CD4-positive, alpha-beta T cell treated with Interleukin-6 at 100 ng/mL for 8 hours (primary cell): Measurements from ENCODE around the gene ARMH1.

Experiments
- DNase-seq: peaks from one replicate; pipeline ENCODE4 v3.0.0-alpha.2; 2020; ENCODE audit warnings: mixed read lengths, low spot score

The ARMH1 gene

DNA sequence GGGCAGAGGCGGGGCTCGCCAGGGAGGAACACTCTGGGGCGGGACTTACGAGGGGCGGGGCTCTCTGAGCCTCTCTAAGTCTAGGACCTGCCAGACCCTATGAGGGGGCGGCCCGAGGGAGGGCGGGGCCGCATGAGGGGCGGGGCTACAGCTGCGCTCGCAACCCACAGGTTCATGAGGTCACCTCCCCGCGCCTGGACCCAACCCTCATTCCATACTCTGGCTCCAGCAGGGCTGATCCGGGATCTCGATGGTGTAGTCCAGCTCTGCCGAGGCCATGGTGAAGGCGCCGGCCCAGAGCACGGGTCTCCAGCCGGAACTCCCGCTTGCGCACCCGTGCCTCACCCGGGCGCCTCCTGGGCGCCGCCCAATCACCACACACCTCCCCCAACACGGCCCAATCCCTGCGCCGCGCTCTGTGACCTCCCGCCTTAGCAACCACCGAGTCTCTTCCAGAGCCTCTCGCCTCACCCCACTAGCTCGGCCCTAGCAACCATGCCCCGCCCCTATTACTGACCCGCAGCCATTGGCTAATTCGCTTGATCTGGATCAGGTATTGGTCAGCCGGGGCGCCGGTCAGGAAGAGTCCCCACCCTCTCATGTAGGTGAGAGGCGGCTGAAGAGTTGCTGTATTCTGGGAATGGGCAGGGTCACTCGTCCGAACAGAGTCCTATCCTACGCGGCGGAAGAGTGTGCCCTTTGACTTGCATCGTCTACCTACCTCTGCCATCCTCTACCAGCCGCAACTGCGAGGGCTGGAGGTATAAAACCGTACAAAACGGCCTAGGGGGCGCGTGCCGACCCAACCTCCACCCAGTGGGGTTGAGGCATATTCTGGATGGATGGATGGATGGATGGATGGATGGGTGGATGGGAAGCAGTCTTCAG, at the start of gene ARMH1, which contains the start of gene TMEM53:
TSS of gene ARMH1 (plus strand) at position 602 of the 888 bp plus-strand sequence. CDS start 14,984 bp downstream, outside the sequence.
TSS of gene TMEM53 (minus strand) at position 369 of the 888 bp plus-strand sequence. CDS start at position 279, 90 bp downstream.
- DNase-seq = peak; percentile 98

DNA sequence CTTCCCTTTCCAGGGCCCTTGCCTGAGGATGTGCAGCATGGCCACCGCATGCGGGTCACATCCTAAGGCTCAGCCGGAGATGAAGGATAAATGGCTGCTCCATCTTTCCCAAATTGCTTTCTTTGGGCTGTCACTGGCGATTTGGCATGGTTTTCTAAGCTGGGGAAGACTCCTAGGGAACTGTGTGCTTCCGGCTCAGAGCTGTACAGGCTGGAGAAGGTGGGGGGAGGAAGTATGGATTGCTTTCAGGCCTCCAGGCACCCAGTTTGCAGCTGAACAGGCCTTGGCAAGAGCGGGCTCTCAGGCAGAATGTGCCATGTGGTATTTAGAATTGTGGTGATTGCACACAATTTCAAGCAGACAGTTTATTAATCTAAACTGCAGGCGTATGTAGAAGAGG, 49.2 kb upstream of the ARMH1 start:
- DNase-seq = no peak

DNA sequence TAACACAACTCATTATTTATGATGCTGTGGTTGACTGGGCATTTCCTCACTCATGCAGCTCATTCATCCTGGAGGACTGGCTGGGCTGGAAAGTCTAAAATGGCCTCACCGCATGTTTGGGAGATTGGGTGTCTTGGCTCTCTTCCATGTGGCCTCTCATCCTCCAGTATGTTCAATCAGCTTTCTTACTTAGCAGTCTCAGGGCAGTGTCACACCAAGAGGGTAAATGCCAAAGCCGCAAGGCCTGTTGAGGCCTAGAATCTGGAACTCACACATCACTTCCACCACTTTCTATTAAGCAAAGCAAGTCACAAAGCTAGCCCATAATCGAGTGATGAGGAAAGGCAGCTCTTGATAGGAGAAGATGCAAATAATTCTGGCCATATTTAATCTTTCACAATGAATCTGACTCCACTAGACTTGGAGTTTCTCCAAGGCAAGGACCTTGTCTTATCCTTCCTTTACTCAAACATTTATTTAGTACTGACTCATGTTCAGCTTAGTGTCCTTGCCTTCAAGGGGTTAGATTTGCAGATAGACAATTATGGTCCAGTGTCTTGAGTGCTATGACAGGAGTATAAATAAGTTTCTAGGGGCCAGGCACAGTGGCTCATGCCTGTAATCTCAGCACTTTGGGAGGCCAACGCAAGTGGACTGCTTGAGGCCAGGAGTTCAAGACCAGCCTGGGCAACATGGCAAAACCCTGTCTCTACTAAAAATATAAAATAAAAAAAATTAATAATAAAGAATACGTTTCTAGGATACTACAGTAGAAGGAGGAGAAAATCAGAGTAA, 45.4 kb upstream of the ARMH1 start:
- no peak for DNase-seq

DNA sequence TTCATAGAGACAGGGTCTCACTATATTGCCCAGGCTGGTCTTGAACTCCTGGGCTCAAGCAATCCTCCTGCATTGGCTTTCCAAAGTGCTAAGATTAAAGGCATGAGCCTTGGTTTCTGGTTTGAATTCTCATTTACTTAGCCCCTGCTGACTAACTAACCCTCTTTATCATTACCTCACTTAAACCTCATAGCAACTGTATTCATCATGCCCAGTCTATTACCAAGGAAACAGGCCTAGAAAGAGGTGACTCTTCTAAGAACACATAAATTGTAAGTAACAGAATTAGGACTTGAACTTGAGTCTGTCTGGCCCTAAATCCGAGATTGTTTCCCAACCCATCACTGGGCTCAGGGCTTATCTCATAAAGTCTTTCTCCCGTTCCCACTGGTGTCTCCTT, 44.4 kb upstream of the ARMH1 start:
- no peak for DNase-seq

DNA sequence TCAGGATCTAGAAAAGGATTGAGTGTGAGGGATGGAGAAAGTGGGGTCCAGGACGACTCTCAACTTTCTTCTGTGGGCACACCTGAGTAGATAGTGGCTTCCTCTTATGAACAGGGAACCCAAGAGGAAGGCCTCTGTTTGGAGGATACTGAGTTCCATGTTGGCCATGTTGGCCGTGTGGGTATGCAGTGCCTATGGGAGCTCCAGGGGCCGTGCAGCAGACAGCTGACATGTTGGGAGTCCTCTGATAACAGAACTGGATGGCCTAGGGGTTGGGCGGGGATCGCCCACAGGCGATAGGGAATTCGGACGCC, 43.2 kb upstream of the ARMH1 start:
- DNase-seq = no peak

DNA sequence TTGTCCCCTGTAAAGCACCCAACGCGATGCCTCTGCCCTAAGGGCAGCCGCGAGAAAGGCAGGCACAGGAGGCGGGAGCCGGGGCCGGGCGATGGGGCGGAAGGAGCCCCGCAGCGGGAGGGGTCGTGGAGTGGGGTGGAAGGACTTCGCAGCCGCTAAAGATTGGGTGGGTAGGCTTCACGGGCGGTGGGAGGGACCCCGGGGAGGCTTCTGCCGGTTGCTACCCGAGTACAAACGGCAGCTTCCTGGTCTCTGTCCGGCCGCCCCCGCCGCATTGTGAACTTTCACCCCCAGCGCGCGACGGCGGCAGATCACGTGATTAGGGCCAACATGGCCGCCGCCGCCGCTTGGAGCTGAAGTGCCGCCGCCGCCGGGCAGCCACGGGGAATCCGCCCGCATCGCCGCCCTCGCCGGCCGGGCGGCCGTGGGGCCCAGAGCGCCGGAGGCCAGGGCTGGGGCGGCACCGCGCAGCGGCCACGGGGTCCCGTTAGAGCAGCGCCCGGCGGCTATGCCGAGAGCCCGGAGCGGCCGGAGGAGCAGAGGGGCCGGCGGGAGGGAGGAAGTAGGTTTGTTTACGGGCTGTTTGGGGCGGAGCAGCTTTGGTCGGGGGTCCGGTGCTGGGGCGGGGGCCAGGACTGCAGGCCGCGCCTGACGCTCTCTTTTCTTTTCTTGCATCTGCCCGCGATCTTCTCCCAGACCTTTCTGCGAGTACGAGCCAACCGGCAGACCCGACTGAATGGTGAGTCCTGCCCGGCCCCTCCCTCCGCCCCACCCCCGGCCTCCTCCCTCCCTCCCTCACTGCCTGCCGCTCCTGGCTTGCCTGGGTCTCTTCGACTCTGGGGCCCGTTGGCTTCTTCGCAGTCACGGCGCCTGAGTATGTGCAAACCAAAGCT, 42.6 kb upstream of the ARMH1 start:
- DNase-seq = peak; percentile 88

DNA sequence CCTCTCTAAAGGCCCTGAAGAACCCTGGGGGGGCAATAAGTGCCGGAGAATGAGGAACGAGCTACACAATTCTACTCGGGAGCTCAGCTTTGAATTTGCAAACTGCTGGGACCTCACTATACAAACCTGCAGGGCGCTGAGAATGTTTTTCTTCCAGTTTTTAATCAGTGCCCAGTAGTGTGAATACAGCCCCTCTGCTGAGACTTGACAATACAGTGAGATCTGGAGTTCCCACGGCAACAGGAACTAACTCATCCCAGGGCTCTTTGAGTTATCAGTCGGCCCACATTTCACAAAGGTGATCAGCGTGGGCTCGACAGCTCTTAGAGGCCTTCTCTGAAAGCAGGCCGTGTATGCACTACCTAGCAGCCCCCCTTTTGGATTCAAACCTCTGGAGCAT, 41.9 kb upstream of the ARMH1 start:
- no peak for DNase-seq

DNA sequence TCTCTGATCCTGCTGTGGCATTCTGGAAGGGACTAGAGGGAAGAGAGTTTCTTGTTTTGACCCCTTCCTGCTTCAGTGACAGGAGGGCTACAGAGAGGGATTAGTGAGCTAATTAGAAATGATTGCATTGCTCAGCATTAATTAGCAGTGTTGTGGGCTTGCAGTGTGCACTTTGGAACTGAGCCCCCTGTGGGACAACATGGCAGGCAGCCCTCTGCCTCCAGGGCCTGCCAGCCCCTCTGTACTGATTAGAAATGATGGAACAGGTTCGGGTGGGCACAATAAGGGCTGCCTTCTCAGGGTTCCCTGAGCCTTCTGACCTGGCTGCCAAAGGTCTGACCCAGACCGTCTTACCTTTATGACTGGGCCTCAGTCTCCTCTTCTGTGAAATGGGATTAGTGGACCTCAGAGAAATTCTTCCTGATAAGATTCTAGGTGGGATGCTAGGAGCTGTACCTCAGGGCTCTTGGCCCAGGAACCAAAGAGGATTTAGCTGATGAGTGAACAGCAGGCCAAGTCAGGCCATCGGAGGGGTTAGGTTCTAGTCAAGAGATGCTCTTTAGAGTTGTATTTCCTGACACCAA, 39.8 kb upstream of the ARMH1 start:
- no peak for DNase-seq

DNA sequence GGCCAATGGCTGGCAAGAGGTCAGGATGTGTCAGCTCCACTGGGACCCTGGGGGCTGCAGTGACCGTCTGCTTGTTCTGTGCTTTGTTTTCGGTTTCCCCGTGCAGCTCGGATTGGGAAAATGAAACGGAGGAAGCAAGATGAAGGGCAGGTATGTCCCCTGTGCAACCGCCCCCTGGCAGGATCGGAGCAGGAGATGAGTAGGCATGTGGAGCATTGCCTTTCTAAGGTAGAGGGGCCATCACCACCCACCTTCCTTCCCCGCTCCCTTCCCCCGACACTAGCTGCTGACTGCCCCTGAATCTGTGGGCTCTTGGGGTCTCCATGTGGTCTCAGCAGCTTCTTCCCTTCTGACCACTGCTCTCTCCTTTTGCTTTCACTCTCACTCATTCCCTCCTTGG, 39.1 kb upstream of the ARMH1 start:
- no peak for DNase-seq

DNA sequence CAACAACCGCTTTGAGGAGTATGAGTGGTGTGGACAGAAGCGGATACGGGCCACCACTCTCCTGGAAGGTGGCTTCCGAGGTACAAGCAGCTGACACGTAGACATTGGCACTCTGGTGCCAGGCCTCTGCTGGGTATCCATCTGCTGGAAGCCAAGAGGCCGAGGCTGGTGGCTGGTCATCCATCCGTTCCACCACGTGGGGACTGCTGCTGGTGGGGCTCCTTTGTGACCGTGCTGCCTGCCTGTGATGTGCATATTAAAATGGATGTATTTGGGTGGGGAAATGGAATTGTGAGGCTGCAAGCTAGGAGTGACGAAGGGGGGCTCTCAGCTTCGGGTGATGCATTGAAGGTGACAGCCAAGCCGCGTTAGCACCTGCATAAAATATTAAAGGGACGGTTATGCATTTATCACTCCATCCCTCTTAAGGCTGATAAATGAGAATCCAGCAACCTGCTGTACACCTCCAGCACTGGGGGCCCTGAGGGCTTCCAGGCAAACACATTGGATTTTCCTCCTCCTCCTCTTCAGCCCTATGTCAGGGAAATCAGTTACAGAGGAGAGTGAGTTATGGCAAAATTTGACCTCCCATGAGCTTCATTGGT, 38.3 kb upstream of the ARMH1 start:
- no peak for DNase-seq

DNA sequence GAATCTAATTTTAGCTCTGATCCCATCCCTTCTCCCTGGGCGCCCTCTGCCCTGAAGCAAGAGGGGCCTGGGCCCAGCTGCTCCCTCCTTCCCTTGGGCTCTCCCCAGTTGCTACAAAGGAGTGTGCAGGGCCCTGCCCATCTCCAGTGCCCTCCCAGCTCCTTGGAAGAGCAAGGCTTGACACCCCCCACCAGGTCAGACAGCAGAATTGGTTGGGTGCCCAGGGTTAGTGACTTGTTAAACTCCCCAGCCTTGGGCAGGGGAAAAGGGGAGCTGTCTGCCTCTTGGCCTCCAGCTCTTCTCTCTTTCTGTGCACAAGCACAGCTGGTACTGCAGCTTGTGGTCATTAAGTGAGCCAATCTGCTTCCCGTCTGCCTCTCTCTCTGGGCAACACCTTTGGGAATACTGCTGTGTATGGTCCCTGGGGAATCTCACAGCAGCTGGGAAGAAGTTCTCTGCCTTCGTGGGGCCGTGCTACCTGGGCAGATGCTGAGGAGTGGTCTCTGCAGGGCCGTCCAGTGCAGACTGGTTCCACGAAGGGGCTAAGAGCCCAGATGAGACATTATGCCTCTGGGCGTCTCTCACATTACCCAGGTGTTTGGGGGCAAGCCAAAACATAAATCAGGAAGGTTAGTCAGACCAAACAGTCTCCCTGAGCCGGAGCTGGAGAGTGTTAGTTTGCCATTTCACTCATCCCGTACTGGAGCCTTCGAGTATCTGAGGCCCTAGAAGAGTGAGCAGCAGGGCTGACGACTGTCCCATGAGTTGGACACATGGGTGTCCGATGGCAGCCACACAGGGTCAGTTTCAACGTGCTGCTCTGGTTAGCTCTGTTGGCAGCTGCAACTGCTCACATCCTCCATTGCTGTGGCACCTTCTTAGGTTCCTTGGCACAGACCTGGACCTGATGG, 37.6 kb upstream of the ARMH1 start:
- DNase-seq = no peak

DNA sequence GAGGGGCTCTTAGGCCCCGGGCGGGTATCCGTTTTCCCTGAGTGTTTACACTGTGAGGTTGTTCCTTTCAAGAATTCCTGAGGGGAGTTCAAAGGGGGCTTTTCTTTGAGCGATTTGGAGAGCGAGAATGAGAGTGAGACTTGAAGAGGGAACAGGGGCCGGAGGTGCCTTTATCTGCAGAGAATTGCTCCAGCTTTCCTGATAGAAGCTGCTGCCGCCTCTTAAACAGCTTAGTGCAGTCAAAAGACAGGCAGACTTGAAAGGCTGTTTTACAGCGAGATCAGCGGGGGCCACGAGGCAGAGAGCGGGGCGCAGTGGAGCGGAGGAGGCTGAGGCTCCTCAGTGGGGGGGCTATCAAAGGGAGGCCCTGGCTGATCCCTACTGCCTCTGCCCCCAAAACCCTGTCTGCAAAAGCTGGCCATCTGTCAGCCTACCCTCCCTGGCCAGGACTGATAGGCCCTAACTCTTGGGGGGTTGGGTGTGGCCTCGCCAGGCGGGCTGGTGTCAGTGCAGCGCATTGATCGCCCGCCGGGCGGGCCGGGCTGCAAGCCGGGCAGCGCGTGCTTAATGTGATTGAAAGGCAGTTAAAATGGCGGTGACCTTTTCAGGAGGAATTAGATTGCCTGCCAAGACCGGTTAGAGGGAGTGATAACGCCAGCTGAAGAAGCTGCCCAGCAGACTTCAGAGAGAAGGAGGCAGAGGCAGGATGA, 36.7 kb upstream of the ARMH1 start:
- DNase-seq = no peak

DNA sequence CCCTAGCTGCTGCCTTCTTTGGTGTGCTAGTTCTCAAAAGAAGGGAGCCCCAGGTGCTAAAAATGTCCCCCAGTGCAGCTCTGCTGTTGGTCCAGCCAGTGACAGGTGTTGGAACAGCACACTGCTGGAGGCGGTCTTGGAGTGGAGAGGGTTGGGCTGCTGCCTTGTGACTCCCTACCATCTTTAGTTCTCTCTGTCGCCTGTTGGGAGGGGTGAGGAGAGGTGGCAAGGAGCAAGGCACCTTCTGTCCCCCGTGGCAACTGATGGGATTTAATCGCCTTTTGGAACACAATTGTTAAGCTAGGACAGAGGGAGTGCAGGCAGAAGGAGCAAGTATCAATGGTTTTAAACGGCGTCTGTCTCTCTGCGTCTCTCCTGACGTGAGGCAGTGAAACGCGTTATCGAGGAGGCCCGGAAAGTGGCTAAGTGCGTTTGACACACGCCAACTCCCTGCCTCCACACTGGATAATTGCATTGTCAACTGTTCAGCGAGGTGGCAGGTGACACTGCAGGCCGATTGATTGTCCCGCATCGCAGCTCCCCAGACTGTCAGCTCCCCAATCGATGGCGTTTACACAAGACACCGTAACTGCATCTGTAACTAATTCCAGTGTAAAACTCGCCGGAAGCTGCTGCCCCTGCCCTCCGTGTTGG, 34.2 kb upstream of the ARMH1 start:
- no peak for DNase-seq

DNA sequence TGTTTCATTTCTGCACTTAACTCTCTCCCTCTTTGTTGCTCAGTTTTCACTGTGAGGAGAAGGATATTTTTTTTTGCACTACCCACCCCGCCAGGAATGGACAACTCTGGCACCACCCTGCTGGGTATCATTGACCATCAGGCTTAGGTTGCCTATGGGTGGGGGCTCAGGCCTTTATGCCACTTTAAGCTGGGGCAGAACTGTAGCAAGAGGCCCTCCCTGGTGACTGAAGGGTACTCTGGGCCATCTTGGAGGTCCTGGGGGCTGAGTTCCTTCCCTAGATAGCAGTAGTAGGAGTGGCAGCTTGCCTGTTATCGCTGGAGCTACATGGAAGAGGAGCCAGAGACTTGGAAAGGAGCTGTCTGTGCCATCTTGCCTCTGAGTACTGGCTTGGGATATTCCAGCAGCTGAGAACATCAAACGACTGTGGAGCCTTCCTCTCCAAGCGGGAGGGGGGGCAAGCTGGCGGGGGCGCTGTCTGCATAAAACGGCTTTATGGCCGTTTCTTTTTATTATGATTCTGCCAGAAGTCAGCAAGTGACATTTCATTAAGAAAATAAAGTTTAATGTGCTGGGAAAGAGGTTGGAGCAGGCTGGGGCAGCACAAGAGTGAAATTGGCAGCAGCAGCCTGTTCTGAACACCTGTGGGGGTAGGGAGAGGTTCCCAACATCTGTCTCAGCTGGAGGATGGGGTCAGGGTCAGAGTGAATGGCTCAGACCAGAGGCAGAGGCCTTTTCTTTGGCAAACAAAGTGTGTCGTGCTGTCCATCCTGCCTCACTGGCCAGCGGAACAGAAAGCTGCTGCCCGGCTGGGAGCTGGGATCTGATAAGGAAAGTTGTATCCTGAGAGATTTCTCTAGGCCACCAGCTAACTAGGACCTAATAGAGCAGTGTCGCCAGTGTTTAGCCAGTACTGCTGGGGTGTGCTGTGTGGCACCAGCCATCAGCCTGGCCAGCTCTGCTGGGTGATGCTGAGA, 33.1 kb upstream of the ARMH1 start:
- DNase-seq = no peak

DNA sequence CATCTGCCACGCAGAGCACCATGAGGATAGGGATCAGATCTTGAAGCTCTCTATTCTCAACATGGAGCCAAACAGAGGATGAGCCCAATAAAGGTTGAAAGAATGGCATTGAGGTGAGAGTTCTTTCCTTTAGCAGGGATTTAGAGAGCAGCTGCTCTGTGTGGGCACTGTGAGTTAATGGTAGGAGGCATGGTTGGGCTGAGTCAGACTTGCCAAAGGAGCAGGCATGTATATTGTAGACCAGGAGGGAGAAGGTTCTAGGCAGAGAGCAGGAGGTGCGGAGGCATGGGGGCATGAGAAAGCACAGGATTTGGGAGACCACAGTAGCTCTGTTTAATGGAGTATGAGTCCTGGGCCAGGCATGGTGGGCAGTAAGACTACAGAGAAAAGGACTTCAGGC, 32.3 kb upstream of the ARMH1 start:
- no peak for DNase-seq

DNA sequence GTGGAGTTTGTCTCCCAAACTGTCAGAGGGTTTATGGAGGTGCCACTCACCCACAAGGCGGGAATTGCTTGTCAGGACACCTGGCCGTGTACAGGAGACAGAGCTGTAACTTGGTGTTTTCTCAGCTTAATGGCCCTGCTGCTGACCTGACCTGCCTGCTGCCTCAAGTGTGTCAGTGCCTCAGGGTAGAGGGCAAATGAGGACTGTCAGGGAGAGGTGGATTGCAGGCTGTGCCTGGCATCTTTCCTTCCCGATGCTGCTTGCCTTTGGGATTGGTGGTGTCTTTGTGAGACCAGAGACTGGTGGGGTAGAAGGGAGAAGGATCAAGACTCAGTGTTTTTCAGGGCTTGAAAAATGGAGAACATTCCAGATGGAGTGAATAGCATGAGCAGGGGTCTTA, 31.6 kb upstream of the ARMH1 start:
- DNase-seq = no peak

DNA sequence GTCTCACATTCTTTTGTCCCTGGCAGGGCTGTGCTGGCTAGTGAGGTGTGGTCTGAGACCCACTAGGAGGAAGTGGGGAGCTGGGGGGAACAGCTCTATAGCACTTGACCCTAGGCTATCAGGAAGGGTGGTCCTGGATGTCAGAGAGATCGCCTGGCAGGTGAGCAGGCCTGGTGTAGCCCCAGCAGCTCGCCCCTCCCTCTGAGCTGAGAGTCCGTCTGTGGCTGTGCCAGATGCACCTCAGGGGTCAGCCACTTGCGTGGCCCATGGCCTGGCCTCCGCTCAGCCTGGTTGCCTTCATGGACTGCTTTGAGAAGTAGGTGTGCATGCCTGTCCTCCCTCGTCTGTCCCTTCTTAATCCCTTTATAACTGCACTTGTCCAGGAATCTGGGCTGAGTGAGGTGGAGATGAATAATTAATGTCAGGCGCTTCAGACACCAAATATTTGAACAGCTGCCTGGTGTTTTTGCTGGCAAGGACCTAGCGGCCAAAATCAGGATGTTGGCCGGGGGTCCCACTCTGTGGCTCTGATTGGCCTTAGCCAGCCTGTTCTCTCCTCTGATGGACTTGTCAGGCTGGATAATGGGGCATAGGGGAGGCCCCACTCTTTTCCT, 30.7 kb upstream of the ARMH1 start:
- no peak for DNase-seq
